AG20443 (cell line): ENCODE measurements around the gene THEMIS.
"Not testable (repeated sequence)": the region's sequence is repeated elsewhere in the genome, so short reads cannot be mapped to it uniquely, and the experiment has no call there.

Experiments used
- DNase-seq: peaks from one replicate; pipeline ENCODE4 v3.0.0; 2012; ENCODE audit warnings: low spot score, mixed read lengths

Gene THEMIS

GRCh38 chr6:127794405-127794804, 106.5 kb downstream of the THEMIS start:
- DNase-seq = no peak

DNA sequence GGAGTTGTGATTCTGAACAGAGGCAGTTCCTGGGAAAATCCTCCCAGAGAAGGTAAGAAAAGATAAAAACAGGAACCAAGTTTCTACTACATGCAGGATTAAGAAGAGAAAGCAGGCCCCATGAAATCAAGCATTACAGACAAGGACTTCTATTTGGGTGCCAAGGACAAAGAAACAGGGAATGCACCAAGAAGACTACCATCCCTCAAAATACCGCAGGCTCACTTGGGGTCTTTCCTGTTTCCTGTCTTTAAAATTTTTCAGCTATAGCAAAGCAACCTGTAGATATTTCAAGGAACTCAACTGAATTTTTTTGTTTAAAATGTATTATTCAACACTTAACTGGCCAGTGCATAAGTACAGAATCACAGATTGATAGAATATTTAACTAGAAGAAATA, 107.5 kb downstream of the THEMIS start:
- DNase-seq = no peak

GRCh38 chr6:127792616-127793015, 108.2 kb downstream of the THEMIS start:
- DNase-seq = no peak

DNA sequence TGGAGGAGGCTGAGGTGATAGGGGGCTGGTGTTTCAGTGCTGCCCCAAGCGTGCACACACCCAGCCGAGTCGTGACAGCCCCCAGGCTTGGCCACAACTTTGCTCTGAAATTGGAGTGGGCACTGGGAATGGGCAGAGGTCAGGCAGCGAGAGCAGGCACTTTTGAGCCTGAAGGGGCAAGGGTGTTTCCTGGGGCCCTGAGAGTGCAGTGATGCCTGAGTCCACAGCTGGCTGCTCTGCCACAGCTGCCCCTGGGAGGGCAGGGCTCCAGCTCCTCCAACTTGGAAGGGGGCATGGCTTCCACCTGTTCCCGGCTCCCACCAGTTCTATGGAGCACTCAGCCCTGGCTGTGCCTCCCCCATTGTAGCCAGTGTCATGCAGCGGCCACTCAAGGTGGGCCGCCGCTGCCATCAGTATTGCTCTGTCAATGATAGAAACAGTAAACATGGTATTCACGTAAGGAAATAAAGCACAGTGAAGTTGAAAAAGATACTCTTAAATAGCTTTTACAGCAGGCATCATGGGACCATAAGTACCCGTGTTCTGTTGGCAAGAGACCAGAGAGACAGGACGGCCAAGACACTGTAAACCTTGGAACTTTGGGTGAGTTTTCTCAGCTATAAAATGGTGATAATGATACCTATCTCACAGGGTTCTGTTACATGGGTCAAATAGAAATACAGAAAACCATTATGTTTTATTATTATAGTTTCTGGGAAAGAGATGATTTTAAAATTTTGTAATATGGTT, 108.9 kb downstream of the THEMIS start:
- no peak for DNase-seq

DNA sequence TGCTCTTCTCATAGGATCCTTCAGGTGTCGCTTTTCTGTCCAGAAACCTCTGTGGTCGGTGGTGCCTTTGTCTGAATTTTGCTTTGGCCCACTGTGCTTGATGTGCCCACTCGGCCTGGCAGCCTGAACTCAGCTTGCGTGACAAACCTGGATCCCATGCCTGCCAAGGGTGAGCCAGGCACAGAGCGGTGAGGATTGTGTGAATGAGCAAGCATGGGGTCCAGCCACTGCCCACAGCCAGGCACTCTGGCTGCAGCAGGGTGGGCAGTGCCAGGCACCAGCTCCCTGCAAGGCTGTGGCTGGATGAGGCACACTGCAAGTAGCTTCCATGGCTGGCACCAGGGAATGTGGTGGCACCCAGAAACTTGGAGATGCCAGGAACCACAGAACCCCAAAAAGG, 110.3 kb downstream of the THEMIS start:
- DNase-seq = no peak

GRCh38 chr6:127786109-127786508, 114.7 kb downstream of the THEMIS start:
- DNase-seq = peak; percentile 14

DNA sequence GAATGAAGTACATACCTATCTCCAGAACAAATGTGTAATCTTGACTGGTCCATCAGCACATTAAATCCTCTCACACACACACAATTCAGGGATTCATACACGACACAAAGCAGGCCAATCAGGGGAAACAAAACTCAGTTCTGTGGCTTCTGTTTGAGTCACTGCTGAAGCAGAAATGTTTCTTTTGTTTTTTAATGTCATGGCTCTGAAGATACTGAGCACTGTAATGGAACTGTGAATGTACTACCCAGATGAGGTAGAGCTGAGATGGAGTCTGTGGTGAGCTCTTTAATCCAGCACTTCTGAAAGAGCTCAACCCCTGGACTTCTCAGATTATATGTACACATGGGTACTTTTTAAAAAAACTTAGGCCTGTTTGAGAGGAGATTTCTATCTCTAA, 116.4 kb downstream of the THEMIS start:
- DNase-seq = no peak

DNA sequence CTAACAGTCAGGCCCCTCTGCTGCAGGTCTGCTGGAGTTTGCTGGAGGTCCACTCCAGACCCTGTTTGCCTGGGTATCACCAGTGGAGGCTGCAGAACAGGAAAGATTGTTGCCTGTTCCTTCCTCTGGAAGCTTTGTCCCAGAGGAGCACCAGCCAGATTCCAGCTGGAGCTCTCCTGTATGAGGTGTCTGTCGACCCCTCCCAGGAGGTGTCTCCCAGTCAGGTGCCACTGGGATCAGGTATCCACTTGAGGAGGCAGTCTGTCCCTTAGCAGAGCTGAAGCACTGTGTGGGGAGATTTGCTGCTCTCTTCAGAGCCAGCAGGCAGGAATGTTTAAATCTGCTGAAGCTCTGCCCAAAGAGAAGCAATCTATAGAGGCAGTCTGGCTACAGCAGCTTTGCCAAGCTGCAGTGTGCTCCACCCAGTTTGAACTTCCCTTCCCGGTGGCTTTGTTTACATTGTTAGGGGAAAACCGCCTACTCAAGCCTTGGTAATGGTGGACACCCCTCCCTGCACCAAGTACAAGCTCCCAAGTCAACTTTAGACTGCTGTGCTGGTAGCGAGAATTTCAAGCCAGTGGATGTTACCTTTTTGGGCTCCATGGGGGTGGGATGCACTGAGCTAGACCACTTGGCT, 119.1 kb downstream of the THEMIS start:
- DNase-seq = not testable (repeated sequence)

- DNase-seq = no peak
Observed at GRCh38 chr6:127776320-127776719, 124.5 kb downstream of the THEMIS start.

- DNase-seq = peak; percentile 62
Observed at GRCh38 chr6:127775371-127775770, 125.5 kb downstream of the THEMIS start.

GRCh38 chr6:127768745-127769144, 132.1 kb downstream of the THEMIS start:
- DNase-seq = no peak

DNA sequence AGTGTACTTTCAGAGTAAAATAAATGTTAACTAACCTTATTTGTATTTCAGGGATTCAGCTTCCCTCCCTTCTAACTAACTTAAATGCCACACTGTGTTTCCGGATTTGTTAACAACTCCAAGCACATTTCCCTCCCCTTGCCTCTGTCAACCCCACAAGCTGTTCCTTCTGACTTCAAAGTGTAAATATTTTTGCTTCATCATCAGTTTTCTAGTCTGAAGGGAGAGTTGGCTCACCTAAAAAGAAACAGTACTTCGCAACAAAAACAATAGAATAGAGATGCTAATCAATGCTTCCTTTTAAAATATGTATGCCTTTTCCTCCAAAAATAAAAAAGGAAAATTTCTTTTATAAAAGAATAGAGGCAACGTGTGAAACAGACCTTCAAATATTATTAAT, 132.6 kb downstream of the THEMIS start:
- no peak for DNase-seq

GRCh38 chr6:127765949-127766348, 134.9 kb downstream of the THEMIS start:
- no peak for DNase-seq

DNA sequence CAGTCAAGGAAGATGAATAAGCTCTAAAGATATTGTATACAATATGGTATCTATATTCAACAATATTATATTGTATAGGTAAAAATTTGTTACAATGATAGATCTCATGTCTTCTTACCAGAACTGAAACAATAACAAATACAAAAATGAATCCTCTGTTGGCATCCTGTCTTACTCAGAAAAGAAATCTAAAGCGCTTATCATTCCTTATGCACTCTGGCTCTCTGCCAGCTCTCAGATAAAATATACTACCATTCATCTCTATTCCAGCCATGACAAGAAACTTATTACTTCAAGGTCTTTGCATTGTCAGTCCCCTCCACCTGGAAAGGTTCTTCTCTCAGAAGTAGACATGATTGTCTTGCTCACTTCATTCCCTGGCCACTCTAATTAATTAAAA, 138.6 kb downstream of the THEMIS start:
- no peak for DNase-seq

DNA sequence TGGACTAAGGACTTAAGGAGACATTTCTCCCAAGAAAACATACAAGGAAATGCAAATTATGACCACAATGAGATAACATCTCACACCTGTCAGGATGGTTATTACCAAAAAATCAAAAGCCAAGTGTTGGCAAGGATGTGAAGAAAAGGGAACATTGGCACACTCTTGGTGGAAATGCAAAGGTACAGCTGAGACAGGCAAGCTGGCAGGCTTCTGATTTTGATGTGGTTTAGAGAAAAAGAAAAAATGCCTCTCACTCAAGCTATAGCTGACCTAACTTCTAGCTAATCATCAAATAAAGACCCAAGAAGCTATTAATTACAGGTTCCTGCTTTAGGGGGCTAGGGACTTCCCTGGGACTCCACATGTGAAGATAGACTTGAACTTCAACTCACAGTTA, 139.8 kb downstream of the THEMIS start:
- no peak for DNase-seq

DNA sequence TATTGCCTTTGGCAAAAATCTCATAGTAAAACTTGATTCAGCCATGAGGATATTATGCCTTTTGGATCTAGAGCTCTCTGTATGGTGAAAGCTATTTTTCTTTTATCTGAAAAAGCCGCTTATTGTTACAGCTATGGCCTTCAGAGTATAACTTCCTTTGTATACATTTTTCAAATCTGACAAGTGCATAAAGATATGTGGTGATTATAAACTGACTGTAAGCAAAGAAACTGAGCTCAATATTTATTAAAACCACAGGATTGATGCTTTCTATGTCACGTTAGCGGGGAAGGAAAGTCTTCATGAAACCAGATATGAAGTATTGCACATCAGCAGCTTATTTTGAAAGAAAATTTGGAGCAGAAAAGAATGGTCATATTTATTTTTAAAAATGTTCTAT, 151.8 kb downstream of the THEMIS start:
- no peak for DNase-seq

DNA sequence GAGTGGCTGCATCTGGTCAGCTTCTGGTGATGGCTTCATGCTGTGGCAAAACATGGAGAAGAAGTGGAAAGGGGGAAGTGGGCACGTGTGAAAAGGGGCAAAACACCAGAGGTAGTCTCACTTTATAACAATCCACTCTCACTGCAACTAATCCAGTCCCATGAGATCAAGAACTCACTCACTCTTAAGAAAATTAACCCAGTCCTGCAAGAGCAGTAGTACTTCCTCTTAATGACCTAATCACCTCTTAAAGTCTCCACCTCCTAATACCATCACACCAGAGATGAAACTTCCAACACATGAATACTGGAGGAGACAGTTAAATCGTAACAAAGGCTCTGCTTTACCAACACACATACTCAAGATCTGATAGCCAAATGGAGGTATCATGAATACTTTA, 152.6 kb downstream of the THEMIS start:
- DNase-seq = no peak

DNA sequence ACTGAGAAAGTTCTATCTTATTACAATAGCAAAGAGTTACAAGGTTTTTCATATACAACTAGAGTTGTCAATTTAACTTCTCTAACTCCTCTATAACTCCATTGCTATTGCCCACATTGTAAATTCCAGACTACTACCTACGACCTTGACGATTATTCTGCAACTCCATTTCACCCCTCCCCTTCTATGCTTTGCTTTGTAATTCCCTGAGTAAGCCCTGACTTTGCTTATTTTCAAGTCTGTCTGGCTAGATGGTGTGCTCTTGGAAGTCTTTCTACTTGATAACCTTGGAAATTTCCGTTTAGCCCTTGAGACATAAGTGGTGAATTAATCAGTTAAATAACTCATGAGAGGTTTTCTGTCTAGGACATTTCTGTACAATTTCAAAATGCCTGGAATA, 162.4 kb downstream of the THEMIS start:
- DNase-seq = no peak

DNA sequence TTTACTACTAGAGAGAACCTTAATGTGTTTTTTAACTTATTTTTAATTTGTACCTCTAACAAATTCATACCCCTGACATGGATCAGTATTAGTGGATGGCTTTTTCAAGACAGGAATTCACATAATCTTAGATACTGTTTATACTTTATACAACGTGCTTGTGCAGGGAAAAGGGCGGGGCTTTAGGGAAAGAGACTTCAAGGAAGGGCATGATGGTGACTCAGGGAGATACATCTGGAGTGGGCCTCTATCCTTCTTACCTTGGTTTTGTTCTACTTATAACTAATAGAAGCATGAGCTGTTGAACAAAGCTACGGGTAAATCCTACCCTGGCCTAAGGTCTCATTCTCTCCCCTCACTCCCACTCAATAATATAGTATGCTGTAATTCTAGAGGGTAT, 163.1 kb downstream of the THEMIS start:
- no peak for DNase-seq

GRCh38 chr6:127737009-127737486, 163.8 kb downstream of the THEMIS start:
- peak; percentile 62 for DNase-seq

- no peak for DNase-seq
Observed at GRCh38 chr6:127732927-127733326, 167.9 kb downstream of the THEMIS start.

- DNase-seq = no peak
Observed at GRCh38 chr6:127727260-127727953, 173.5 kb downstream of the THEMIS start.

GRCh38 chr6:127725821-127726220, 175.0 kb downstream of the THEMIS start:
- DNase-seq = no peak
